Activated CD4-positive, alpha-beta T cell treated with anti-CD3 and anti-CD28 coated beads for 1 hour (primary cell): ENCODE results near the gene FAM114A1.

Source experiments
- DNase-seq: peaks from one replicate; pipeline ENCODE4 v3.0.0-alpha.2; 2020

The FAM114A1 gene

GRCh38 chr4:38859501-38859900 is 8.1 kb upstream of the FAM114A1 start:
- DNase-seq = no peak

DNA sequence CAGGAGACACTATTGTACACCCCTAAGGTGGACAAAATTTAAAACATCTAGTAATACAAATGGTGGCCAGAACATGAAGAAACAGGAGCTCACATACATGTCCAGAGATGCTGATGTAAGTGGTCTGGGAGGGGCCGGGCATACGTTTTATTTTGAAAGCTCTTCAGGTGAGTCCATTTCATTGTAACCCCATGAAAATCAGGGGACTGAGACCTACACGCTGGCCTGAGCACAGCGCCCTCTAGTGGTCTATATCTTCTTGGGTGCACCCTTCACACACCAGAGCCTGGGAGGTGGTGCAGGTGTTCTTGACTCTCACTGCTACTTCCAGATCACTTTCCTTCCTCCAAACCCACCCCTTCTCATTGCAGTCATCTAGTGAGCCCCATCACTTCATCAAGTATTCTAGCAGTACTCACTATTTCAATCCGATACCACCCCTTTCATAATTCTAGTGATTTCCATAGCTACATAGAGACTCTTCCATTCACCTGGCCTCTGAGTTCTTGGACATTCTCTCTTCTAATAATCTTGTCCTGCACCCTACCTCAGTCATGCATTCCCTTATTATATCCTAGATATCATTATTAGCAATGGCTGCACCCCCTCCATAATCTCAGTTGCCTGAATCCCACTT is 6.7 kb upstream of the FAM114A1 start:
- DNase-seq = peak; percentile 34

DNA sequence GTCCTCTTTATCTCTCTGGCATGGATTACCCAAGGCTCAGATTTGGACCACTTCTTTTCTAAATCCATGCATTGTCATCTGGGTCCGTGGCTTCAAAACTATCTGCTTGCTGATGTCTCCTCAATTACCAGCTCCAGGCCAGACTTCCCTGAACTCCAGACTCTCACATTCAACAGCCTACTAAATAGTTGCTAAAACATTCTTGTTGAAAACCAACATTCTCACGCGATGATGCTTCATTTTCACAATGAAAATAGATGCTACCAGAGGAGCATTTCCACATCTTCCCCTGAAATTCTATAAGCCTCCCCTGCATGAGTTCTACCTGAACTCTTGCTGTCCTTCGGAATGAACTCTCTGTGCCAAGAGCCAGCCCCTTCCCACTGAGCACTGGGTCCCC is 5.8 kb upstream of the FAM114A1 start:
- DNase-seq = no peak

GRCh38 chr4:38865445-38865844 is 2.2 kb upstream of the FAM114A1 start:
- DNase-seq = no peak

DNA sequence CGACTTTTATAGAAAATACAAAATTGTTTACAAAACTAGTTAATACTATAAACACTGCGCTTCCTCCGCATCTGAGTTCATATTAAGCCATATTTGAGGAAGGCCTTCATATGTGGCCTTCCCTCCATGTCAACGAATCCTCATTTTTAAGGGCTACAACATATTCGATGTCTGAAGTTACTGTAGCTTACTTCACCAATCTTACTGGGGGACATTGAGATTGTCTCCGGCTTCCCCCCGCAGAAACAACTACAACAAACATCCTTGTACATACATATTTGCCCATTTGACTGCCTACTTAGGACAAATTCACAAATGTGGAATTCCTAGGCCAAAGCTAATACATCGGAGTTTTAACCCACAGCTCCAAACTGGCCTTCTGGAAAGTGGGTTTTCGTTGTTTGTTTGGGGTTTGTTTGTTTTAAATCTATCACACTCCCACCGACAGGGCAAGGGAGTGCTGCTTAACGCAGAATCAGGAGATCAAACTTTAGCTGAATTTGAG is 581 bp upstream of the FAM114A1 start:
- DNase-seq = no peak

GRCh38 chr4:38868059-38868960 is 704 bp downstream of the FAM114A1 start:
- no peak for DNase-seq

GRCh38 chr4:38869511-38869910 is 1.9 kb downstream of the FAM114A1 start:
- DNase-seq = no peak

- no peak for DNase-seq
Measured at GRCh38 chr4:38870098-38870808, 2.6 kb downstream of the FAM114A1 start.

GRCh38 chr4:38871593-38871992 is 4.0 kb downstream of the FAM114A1 start:
- no peak for DNase-seq

DNA sequence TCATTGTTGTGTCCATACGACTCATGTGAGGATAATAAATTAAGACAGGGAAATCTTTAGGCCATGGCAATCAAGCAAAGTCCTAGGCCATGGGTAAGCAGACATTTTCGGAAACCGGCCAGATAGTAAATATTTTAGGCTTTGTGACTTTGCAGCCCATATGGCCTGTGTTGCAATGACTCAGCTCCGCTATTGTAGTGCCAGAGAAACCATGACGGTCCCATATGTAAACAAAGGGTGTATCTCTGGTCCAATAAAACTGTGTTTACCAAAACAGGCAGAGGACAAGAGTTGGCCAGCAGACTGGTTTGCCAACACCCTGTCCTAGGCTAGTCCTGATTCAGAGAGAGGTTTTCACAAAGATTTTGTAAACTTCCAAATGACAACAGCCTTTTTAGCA is 5.0 kb downstream of the FAM114A1 start:
- DNase-seq = no peak

DNA sequence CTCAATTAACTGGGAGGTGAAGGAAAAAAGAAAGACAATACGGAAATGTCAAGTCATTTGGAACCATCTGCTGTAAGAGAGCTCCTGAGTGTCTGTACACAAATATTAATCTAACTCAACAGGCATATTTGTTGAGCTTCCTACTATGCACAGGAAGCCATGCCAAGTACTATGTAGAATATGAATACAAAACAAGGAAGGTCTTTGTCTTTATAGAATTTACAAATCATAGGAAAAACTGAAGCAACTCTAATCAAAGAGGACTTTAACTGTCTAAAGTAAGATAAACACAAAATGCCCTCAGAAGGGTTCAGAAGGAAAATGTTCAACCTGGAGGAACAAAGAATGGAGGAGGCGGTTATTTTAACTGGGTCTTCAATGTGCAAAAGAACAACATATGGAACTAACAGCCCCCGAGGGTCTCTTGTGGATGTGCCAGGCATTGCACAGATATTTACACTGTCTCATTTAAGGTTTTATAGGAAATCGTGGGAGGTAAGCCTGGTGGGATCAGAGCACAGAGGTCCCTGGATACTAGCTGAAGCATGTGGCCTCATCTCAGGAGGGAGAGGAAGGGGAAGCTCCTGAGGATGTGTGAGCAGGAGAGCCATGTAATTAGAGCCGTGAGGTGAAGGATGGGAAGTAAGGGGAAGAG is 5.8 kb downstream of the FAM114A1 start:
- no peak for DNase-seq

- DNase-seq = no peak
Measured at GRCh38 chr4:38876636-38877035, 9.0 kb downstream of the FAM114A1 start.

DNA sequence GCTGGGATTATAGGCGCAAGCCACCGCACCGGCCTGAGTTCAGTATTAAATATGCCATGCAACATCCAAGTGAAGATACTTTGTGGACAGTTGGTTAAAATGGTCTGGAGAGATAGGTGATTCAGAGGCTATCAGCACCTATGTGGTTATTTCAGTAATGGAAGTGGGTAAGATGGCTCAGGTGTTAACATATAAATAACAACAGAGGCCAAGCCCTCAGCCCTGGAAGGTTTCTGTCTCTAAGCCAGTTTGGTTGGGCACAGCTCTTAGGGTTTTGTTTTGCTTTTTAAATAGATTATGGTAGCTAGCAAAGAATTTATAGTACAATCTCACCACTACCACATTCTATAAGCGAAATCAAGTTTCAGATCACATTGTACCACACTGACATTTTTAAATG is 16.6 kb downstream of the FAM114A1 start:
- DNase-seq = no peak

GRCh38 chr4:38889143-38889542 is 21.5 kb downstream of the FAM114A1 start:
- DNase-seq = no peak

DNA sequence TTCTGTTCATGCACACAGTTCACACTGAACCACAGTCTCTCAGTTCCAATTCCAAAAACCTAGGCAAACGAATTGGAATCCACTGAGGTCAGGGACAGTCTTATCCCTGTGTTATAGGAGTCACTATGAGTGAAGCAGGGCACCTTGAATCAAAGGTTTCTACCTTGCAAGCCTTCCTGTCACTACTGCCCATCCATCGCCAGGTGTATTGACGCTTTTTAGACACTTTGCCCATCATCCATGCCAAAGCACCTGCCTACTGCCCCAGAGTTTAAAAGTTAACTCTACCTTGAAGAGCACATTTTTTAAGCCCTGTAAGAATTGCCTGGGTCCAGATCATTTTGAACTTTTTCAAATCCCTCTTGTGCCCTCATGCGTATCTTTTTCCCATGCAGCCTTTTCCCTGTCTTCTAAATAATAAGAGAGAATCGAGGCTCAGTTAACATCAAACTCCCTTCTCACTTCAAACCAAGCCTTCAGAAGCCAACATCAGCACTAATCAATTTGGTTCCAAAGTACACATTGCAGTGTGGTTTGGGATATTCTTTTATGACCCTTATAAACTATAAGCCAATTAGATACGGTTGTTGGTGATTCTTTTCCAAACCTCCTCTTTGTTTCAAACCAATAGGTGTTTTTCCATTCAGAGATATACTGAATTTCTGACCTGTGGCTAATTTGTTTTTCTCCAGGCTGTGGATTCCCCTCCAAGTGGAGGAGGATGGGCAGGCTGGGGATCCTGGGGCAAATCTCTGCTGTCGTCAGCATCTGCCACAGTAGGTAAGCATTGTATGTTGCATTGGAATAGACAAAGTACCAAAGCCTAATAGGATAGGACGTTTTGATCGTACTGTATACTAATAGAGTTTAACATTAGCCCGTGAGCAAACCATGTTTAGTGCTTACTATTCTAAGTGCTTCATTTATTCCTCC is 23.7 kb downstream of the FAM114A1 start:
- no peak for DNase-seq

GRCh38 chr4:38894322-38894982 is 26.8 kb downstream of the FAM114A1 start:
- no peak for DNase-seq

DNA sequence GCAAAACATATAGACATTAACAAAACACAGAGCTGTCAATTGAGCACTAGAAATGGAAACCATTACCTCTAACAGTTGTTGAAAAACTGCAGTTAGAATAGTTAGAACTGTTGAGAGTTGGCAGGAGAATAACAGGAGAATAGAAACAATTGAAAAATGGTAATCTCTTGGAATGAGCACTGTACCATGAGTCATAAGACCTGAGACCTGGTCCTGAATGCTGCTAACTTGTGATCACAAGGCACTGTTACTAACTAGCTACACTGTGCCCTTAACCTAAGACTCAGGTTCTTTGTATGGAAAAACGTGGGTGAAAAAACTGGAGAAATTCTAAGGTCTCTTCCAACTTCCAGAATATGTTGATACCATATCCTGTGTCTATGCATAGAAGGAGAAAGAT is 29.3 kb downstream of the FAM114A1 start:
- no peak for DNase-seq

GRCh38 chr4:38898245-38898644 is 30.6 kb downstream of the FAM114A1 start:
- no peak for DNase-seq

DNA sequence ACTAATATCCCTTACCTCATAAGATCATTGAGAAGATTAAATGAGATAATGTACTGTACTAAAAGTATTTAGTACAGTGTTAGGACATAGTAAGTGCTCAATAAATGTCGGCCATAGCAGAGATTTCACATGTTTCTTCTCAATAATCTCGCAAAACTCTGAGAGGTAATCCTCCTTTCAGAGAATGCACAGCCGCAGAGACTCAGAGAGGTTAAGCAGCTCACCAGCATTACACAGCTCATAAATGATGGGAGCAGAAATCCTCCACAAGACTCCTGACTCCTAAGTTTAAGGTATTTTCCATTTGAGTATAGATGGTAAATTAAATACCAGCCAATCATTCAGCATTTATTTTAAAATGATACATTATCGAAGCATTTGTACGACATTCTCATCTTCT is 34.6 kb downstream of the FAM114A1 start:
- DNase-seq = no peak

GRCh38 chr4:38902695-38903094 is 35.1 kb downstream of the FAM114A1 start:
- DNase-seq = no peak

- DNase-seq = no peak
Measured at GRCh38 chr4:38904090-38904666, 36.6 kb downstream of the FAM114A1 start.
